GM12891 (cell line): Measurements from ENCODE around the gene GCC1.

Source experiments
- DNase-seq: peaks from one replicate; pipeline ENCODE4 v3.0.0; 2011; ENCODE audit warnings: low spot score; ENCODE audit not compliant: insufficient read length
- FAIRE-seq: peaks from 2 replicates; lab custom pipeline; 2011; peaks lifted over from hg19 to GRCh38; lab: Jason Lieb, UNC
- PAX5 ChIP-seq: IDR thresholded peaks from 2 replicates; pipeline ENCODE4 v1.6.1; 2011; ENCODE audit warnings: low read length, moderate library complexity, mild to moderate bottlenecking; ENCODE audit not compliant: insufficient read depth, severe bottlenecking
- POLR2A ChIP-seq: IDR thresholded peaks from 2 replicates; pipeline ENCODE4 v1.6.1; 2011; ENCODE audit warnings: low read depth, low read length, control low read depth
- POLR2AphosphoS5 ChIP-seq: IDR thresholded peaks from 2 replicates; pipeline ENCODE4 v1.6.1; 2011; ENCODE audit warnings: low read depth, low read length, control low read depth
- POU2F2 ChIP-seq: IDR thresholded peaks from 2 replicates; pipeline ENCODE4 v1.6.1; 2011; ENCODE audit warnings: low read depth, mild to moderate bottlenecking, control low read depth, low read length, moderate library complexity
- SPI1 ChIP-seq: IDR thresholded peaks from 2 replicates; pipeline ENCODE4 v1.6.1; 2011; ENCODE audit warnings: low read depth, low read length, control low read depth
- TAF1 ChIP-seq: IDR thresholded peaks from 2 replicates; pipeline ENCODE4 v1.6.1; 2011; ENCODE audit warnings: low read depth, low read length, control low read depth

GCC1 gene

DNA sequence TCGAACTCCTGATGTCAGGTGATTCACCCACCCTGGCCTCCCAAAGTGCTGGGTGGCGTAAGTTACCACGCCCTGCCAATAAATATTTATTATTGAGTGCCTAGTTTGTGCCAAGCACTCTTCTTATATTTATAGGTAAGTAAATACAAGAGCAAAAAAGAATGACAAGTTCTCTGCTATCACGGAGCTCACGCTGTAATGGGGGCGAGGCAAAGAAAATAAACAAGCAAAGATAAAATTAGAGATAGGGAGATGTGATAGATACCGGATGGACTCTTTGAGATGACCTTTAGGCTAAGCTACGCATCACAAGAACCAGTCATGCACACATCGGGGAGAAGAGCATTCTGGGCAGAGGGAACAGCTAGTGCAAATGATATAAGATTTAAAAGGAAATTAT lies 46.3 kb downstream of the GCC1 start:
- FAIRE-seq (no peak), DNase-seq (no peak)
- TF ChIP-seq TAF1 = no peak
- no peak for TF ChIP-seq POU2F2
- no peak for TF ChIP-seq POLR2AphosphoS5
- no peak for TF ChIP-seq POLR2A
- TF ChIP-seq SPI1 = no peak
- no peak for TF ChIP-seq PAX5

DNA sequence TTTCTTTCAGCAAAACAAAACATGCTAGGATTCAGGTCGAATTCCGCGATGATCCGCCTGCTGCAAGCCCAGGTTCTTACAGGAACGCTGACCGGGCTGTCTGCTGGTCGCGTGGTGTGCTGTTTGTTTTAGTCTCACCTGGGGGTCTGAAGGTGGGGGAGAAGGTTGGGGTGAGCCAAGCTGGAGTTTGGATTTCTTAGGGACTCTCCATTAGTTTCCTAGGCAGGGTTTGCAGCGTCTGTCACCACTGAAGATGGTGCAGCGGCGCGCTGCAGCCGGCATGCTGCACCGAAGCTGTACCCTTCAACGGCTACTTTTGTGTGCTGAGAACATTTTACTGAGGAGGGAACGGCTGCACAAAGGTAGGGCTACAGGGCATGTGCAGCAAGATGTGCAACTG lies 48.7 kb downstream of the GCC1 start:
- TF ChIP-seq POLR2AphosphoS5 (no peak), TAF1 (no peak), PAX5 (no peak), POU2F2 (no peak), POLR2A (no peak), SPI1 (no peak)
- FAIRE-seq = no peak
- no peak for DNase-seq

DNA sequence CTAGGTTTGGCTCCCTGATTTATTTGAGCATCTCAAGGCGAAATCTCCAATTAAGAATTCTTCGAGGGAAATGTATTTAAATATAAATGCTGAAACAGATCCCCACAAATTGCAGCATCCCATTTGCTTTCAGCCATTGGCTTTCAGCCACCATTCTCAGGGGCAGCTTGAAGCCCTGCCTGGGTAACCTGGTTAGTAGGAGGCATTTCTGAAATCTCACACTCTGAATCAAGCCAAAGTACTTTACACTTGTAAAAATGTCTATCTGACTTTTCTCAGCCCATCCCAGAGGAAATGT lies 49.1 kb downstream of the GCC1 start:
- FAIRE-seq = no peak
- TF ChIP-seq POLR2A (no peak), POLR2AphosphoS5 (no peak), SPI1 (no peak), PAX5 (no peak), POU2F2 (no peak), TAF1 (no peak)

DNA sequence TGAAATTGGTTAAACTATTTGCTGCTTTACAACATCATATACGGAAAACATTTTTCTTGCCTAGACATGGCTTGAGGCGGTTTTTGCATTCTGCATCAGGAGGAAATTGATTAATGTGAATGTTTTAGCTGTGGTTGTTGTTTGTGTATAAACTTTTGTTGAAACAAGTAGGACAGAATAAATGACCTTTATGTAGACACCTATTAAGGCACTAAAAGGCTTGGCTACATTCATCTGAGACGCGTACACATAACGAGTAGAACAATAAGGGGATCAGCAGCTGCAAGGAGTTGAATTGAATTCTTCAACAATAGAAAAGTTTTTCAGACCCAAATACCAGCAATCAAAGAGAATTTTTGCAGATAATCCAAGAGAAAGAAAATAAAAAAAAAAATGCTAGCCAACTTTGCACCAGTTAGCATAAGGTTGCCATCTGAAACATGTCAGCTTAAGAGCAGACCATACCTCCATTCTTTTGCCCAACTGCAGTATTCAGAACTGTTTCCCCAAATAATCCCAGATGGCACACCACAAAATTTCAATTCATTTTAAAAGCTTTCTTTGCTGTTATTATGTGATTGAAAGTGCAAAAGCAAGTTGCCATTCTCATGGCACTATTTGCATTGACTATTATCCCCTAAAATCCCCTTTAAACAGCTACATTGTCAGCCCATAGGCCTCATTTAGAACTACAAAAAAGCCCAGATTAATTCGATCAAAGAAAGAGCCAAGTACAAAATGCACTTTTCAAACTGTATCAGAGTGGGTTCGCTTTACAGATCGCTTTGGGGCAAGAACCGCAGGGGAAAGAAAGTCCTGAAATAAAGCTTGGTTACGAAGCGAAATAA lies 49.6 kb downstream of the GCC1 start:
- TF ChIP-seq TAF1 (no peak), PAX5 (no peak), POU2F2 (no peak), POLR2A (no peak)
- FAIRE-seq (no peak), DNase-seq (no peak)

More for the DNA sequence above, 49.1 kb downstream of the GCC1 start:
- DNase-seq = no peak

DNA sequence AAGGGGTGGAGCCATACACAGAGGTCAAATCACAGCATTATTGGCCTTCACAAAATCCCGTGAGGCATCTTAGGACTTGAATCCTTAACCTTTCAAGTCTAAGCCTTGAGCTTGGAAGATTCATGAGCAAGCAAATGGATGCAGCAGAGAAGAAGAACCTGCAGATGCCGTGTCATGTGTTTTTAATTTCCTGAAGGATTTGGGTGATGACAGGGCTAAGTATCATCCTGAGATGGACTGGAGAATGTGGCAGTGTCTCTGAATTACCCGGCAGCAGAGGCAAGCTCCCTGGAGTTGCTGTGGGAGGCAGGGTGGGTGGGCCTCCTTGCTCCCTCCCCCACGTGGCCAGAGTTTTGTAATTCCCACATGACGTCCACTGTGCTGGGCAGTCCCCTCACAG lies 50.8 kb downstream of the GCC1 start:
- TF ChIP-seq TAF1 (no peak), PAX5 (no peak), POLR2A (no peak), POU2F2 (no peak), SPI1 (no peak), POLR2AphosphoS5 (no peak)
- FAIRE-seq = no peak
- no peak for DNase-seq

DNA sequence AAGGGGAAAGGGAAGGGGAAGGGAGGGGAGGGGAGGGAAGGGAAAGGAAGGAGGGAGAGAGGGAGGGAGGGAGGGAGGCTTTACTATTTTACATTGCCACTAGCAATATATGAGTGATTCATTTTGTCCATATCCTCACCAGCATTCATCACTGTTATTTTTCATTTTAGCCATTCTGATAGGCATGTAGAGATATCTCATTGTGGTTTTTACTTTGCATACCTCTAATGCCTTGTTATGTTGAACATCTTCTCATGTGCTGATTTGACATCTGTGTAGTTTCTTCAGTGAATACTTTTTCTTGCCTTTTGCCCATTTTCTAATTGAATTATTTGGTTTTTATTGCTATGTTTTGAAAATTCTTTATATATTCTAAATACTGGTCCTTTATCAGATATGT lies 52.7 kb downstream of the GCC1 start:
- no peak for TF ChIP-seq SPI1
- no peak for DNase-seq
- FAIRE-seq = no peak

DNA sequence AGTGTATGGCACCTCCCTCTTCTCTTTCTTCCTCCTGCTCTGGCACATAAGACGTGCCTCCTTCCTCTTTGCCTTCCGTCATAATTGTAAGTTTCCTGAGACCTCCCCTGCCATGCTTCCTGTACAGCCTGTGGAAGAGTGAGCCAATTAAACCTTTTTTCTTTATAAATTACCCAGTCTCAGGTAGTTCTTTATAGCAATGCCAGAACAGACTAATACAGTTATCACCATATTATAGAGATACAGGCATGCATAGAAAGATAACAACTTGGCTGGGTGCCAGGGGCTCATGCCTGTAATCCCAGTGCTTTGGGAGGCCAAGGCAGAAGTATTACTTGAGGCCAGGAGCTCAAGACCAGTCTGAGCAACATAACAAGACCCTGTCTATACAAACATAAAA lies 53.2 kb downstream of the GCC1 start:
- FAIRE-seq (no peak), DNase-seq (no peak)
- TF ChIP-seq POLR2A = no peak
- TF ChIP-seq POU2F2 = no peak
- TF ChIP-seq TAF1 = no peak
